Raji (cell line): ENCODE data around the gene TTC28.

ENCODE experiments used
- POLR2A ChIP-seq: IDR thresholded peaks from 2 replicates; pipeline ENCODE4 v1.6.1; 2011; ENCODE audit warnings: low read depth, low read length, control low read depth; ENCODE audit not compliant: insufficient read depth

The TTC28 gene

DNA sequence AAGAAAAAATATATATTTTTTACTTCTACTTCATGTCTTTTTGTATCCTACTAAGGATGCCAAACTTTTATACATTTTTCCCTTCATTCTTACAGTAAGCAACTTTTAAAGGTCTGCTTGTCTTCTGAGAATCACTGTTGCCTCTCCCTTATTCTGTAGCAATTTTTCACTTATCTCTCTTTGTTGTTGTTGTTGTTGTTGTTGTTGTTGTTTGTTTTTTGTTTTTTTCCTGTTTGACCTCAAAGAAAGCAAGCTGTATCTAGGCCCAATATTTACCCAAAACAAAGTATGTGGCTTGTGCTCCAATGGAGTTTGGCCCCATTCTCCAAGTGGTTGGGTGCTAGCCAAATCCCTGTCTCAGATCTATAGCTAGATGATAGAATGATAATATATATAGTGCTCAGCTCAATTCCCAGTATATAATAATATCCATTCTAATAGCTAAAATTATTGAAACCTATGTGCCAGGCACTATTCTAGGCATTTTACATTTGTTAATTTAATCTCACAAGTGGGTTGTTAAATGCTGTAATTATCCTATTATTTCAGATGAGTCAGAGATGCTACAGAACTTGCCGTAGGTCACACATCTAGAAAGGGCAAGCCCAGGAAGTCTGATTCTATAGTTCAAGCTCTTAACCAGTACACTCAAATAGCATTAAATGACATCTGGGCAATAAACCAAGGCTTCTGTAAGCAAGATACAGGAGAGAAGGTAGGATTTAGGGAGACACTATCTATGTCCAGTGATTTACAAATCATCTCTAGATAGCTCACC is 555.5 kb downstream of the TTC28 start:
- no peak for TF ChIP-seq POLR2A

DNA sequence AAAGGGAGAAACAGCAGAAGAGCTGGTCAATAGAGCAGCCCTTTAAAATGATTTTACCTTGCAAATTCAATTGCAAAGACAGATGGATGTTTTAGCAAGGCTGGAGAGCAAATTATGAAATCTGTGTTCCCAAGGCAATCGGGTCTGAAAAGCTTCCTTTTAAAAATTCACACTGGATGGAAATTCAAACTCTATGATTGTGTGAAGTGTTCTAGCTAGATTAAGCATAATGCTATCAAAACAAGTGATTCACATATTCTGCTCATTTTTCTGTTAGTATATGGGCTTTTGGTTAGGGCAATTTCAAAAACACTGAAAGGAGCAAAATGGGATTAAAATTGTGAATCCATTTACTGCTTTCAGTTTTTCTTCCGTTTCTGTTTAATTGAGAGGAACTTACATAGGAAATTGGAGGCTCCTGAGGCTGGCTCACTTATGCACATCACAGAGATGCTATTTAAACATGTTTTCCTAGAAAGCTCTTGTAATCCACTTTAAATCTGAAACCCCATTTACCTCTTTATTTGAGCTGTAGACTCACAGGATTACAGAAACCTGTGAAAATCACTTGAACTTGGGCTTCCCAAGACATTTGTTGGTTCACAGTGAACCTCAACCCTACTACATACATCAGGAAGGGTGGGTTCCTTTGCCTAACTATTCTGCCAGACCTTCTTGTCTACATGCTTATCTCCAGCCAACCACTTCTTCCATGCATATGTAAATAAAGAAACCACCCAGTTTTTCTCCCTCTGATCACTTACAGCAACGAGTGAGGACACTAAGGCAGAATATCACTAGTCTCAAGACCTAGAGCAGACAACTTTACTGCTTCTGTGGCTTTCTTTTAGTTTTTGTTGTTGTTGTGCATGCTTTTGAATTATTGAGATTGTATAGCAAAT is 558.7 kb downstream of the TTC28 start:
- TF ChIP-seq POLR2A, result no peak

- no peak for TF ChIP-seq POLR2A
Observed at GRCh38 chr22:28118957-28119631, 560.5 kb downstream of the TTC28 start.

DNA sequence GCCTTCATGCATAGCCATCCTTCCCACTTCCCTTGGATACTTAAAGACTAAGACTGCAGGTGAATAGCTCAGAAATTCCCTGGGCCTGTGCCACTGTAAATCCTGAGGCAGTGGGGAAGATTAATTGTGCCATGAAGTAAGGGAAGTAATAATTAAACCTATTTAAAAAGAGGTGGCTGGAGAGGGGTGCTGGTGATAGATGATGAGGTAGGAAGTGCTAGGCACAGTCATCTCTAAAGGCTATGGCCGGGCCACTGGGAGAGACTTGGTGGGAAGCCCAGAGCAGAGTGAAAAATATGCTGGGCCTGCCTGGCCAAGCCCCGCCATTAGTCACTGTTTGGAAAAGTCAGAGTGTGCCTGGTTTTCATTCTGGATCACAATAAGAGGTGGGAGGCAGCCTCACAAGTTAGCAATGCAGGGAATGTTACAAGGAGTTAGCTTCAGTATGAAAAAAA is 563.4 kb downstream of the TTC28 start:
- no peak for TF ChIP-seq POLR2A

- TF ChIP-seq POLR2A, result no peak
Observed at GRCh38 chr22:28115426-28115825, 564.2 kb downstream of the TTC28 start.

DNA sequence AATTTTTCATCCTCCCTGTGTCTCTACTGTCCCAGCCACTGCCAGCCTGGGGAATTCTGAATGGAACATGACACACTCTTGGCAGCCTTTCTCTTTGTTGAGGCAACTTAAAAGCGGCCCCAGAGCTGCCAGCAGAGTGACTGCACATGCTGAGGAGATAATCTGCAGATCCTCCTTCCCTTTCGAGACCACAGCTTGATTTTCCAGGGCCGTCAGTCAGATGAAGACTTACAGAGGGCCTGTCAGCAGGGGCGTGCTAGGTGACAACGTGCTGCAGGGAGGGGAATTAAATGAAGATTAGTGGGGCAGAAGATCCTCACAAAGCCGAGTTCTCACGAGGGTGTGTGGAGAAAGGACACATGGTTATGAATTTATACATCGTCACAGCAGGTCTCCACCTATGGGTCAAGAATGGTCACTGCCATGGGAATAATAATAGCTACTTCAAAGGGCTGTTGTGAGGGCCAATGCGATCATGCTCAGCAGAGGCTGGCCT is 567.0 kb downstream of the TTC28 start:
- TF ChIP-seq POLR2A, result no peak

GRCh38 chr22:28112190-28112544 is 567.5 kb downstream of the TTC28 start:
- TF ChIP-seq POLR2A, result no peak

GRCh38 chr22:28111501-28112189 is 568.0 kb downstream of the TTC28 start:
- TF ChIP-seq POLR2A, result no peak

- no peak for TF ChIP-seq POLR2A
Observed at GRCh38 chr22:28108851-28109250, 570.8 kb downstream of the TTC28 start.

DNA sequence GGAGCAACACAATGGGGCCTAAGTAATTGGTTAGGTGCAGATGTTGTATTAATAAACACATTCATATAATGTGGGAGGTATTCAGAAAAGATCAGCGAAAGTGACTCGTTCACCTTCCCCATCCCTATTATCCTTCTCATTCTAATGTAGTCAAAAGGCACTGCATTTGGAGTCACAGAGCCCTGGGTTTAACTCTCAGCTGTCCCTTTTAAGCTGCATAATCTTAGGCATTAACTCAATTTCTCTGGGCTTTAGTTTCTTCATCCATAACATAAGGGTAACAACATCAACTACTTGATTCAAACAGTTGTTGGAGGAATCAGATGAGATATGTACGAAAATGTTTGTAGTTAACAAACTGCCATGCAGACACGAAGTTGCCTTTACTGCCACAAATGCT is 573.0 kb downstream of the TTC28 start:
- TF ChIP-seq POLR2A, result no peak

DNA sequence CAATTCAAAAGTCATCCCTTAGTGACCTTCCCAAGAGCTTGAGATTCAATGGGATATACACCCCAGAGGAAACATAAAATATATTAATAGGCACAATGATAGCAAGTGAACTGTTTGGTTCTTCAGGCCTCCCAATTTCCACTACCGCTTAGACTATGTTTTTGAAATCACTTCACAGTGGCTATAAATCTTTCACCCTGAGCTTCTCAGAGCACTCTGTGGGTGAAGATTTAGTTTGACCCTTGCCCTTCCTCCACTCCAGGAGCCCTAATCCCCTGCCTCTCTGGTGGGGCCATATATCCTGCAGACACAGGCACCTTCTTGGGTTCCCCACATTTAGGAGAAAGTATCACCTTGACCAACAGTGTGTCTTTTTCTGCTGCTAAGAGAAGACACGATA is 573.7 kb downstream of the TTC28 start:
- no peak for TF ChIP-seq POLR2A

DNA sequence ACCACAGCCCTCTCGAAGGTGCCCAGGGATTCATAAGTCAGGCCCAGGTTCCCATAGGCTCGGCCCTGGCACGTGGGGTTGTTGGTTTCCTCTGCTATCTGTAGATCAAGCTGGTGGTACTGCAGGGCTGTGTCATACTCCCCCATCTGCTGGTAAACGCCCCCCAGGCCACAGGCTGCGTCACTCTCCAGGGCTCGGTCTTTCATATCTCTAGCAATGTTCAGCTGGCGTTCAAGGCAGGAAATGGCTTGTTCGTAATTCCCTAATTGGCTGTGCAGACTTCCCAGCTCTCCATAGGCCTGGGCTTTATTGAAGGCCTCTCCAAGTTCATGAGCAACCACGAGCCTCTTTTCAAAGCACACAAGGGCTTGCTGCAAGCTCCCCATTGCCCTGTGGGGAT is 574.2 kb downstream of the TTC28 start:
- TF ChIP-seq POLR2A, result no peak

DNA sequence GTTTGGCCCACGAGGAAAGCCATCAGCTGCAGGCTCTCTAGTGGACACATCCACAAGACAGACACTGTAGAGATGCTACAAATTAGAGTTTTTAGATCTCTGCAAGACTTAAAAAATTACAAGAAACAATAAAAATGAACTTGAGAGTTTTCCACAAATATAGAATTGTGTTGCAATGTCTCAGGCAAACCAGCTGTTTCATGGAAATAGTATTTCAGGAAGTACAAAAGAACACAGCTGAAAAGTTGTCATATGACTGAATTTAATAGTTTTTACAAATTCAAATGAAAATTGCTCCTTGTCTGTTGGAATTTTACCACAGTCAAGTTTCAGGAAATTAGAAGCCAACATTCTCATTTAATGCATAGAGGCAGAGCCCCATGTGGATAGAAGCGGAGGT is 576.0 kb downstream of the TTC28 start:
- no peak for TF ChIP-seq POLR2A

- no peak for TF ChIP-seq POLR2A
Observed at GRCh38 chr22:28102151-28102812, 577.4 kb downstream of the TTC28 start.
